Liver (tissue), 9 donors: Measurements from ENCODE around the gene MKNK1. TPM values are rescaled to one million over a fixed set of nuclear protein-coding genes. Genes with fewer than 3 reads are reported as not detected.

Experiments
- DNase-seq: peaks from one replicate; pipeline ENCODE4 v3.0.0-alpha.2; 2017; ENCODE audit warnings: low spot score
- H3K27ac ChIP-seq, 2 donors: one replicate each; pipeline ENCODE4 v1.7.0; 2013; ENCODE audit warnings: inconsistent platforms in 2 of 2, low read length in 2 of 2, control low read depth in 1 of 2, low read depth in 1 of 2, mild to moderate bottlenecking in 1 of 2
- H3K27me3 ChIP-seq, 4 donors: one replicate each; pipeline versions ENCODE4 v1.6.1 to v1.7.0; 2013; ENCODE audit warnings: low read length in 3 of 4, inconsistent platforms in 1 of 4, mild to moderate bottlenecking in 1 of 4, moderate library complexity in 1 of 4; ENCODE audit not compliant: control insufficient read depth in 4 of 4, insufficient read depth in 4 of 4
- H3K36me3 ChIP-seq, 4 donors: one replicate each; pipeline versions ENCODE4 v1.6.1 to v1.7.0; 2013; ENCODE audit warnings: low read length in 3 of 4, mild to moderate bottlenecking in 3 of 4, low read depth in 1 of 4, moderate library complexity in 1 of 4; ENCODE audit not compliant: control insufficient read depth in 4 of 4, insufficient read depth in 3 of 4
- H3K4me1 ChIP-seq, 4 donors: one replicate each; pipeline versions ENCODE4 v1.6.1 to v1.7.0; 2013; ENCODE audit warnings: low read length in 3 of 4, mild to moderate bottlenecking in 3 of 4, moderate library complexity in 1 of 4; ENCODE audit not compliant: control insufficient read depth in 4 of 4, insufficient read depth in 4 of 4
- H3K4me3 ChIP-seq, 3 donors: one replicate each; pipeline versions ENCODE4 v1.6.1 to v1.7.0; 2013; ENCODE audit warnings: low read length in 3 of 3, control low read depth in 1 of 3, low read depth in 1 of 3, mild to moderate bottlenecking in 1 of 3
- H3K9ac ChIP-seq, 2 donors: one replicate each; pipeline ENCODE4 v1.7.0; 2013; ENCODE audit warnings: low read length in 2 of 2, mild to moderate bottlenecking in 2 of 2, moderate library complexity in 2 of 2, control low read depth in 1 of 2, low read depth in 1 of 2
- H3K9me3 ChIP-seq, 4 donors: one replicate each; pipeline versions ENCODE4 v1.6.1 to v1.7.0; 2013; ENCODE audit warnings: low read length in 3 of 4; ENCODE audit not compliant: control insufficient read depth in 4 of 4
- FOXA1 ChIP-seq: IDR thresholded peaks from 2 replicates; pipeline ENCODE4 v1.6.1; 2016; ENCODE audit warnings: antibody characterized with exemption
- FOXA2 ChIP-seq: IDR thresholded peaks from 2 replicates; pipeline ENCODE4 v1.6.1; 2016; ENCODE audit warnings: antibody characterized with exemption
- GABPA ChIP-seq, 2 donors: IDR thresholded peaks in 1 of 2; conservative IDR thresholded peaks in 1 of 2; 2 replicates each; pipeline ENCODE4 v1.6.1; 2016; ENCODE audit warnings: antibody characterized with exemption in 2 of 2, mild to moderate bottlenecking in 1 of 2, moderate library complexity in 1 of 2
- HNF4A ChIP-seq, 2 donors: conservative IDR thresholded peaks; 2 replicates each; pipeline ENCODE4 v1.6.1; 2016; ENCODE audit warnings: antibody characterized with exemption in 2 of 2, mild to moderate bottlenecking in 2 of 2
- HNF4G ChIP-seq: IDR thresholded peaks from 2 replicates; pipeline ENCODE4 v1.6.1; 2016; ENCODE audit warnings: antibody characterized with exemption
- JUND ChIP-seq, 2 donors: IDR thresholded peaks; 2 replicates each; pipeline ENCODE4 v1.6.1; 2016; ENCODE audit warnings: antibody characterized with exemption in 2 of 2
- NR2F2 ChIP-seq: IDR thresholded peaks from 2 replicates; pipeline ENCODE4 v1.6.1; 2016; ENCODE audit warnings: antibody characterized with exemption
- RXRA ChIP-seq, 2 donors: IDR thresholded peaks; 2 replicates each; pipeline ENCODE4 v1.6.1; 2017 to 2018; ENCODE audit warnings: antibody characterized with exemption in 2 of 2, mild to moderate bottlenecking in 1 of 2
- TAF1 ChIP-seq: conservative IDR thresholded peaks from 2 replicates; pipeline ENCODE4 v1.6.1; 2016; ENCODE audit warnings: antibody characterized with exemption, mild to moderate bottlenecking
- YY1 ChIP-seq: IDR thresholded peaks from 2 replicates; pipeline ENCODE4 v1.6.1; 2016; ENCODE audit warnings: antibody characterized with exemption, mild to moderate bottlenecking
- WGBS: extraction: QIAGEN DNeasy Blood & Tissue Kit; methylation state at CpG from one replicate; pipeline ENCODE4 v1.1.7; 2013; 5-methylcytosine and 5-hydroxymethylcytosine counted together
- polyA plus RNA-seq, 2 donors: library from polyadenylated mRNA; stranded (reverse) in 1 of 2; unstranded in 1 of 2; fragments of 200-250 nt in 1 of 2; fragments of >200 nt in 1 of 2; fragmentation: Nextera tagmentation in 1 of 2; extraction: Ambion mirVana in 1 of 2; gene quantifications; one replicate each; pipeline versions ENCODE4 v1.2.1 to v1.2.3, GENCODE V29; 2013 to 2015
- total RNA-seq, 2 donors: library from RNA; depleted of rRNA; stranded (reverse); fragments of >200 nt; gene quantifications; one replicate each; pipeline ENCODE4 v1.2.3, GENCODE V29; 2014
- TF ChIP-seq, protein P1 (sequence below): IDR thresholded peaks from 2 replicates; pipeline ENCODE4 v1.6.1; 2016; ENCODE audit warnings: antibody characterized with exemption, mild to moderate bottlenecking
- TF ChIP-seq, protein P2 (sequence below): fragments of 150-350 bp; IDR thresholded peaks from 2 replicates; pipeline ENCODE4 v1.5.1; 2017; ENCODE audit warnings: improper control_type of control experiment, low read depth, low read length; ENCODE audit not compliant: missing input control
- TF ChIP-seq, protein P3 (sequence below): IDR thresholded peaks from 2 replicates; pipeline ENCODE4 v1.6.1; 2016; ENCODE audit warnings: antibody characterized with exemption
- TF ChIP-seq, protein P4 (sequence below): IDR thresholded peaks from 2 replicates; pipeline ENCODE4 v1.6.1; 2016; ENCODE audit warnings: antibody characterized with exemption
- donor health status: healthy.
- donor health status: healthy.
- donor health status: healthy.
- donor health status: healthy.
- donor health status: healthy.

Gene MKNK1
- total and polyA plus RNA-seq, 4 donors, result 10.2 to 30.8 (median 18.3) TPM

DNA sequence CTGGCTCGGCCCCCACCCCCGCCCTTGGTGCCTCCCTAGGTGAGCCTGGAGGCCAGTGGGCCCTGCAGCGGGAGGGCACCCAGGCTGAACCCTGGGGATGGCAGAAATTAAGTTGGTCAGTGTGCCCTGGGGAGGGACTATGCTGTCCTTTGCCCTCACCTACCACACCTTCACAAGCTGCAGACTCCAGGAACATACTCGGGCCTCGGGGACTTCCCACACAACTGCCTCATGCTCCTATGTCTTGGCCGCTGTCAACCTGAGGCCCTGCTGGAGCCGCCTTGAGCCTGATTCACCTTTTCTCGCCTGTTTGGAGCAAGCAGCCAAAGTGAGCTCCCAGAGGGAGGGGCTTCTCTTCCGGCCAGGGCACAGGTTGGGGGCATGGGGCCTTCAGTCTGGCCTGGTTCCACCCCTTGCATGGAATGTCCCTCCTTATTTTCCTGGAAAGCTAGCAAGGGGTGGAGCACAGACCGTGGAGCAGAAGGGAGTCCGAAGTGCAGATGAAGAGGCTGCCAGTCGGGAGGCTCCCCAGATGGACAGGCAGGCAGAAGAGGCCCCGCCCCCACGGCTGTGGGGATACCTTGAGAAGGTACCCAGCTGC, 77.3 kb downstream of the MKNK1 start:
- Histone ChIP-seq H3K9ac (no peak overlapping the region), H3K36me3 (no peaks in the 10 kb centered on the region), H3K9me3 (no peaks in the 10 kb centered on the region), H3K4me3 (no peak overlapping the region), H3K27me3 (no peaks in the 10 kb centered on the region), H3K27ac (no peak overlapping the region), H3K4me1 (peaks cover 0 to 25% (median 17%) of the 10 kb centered on the region in 4 donors)
- TF ChIP-seq, protein P1, sequence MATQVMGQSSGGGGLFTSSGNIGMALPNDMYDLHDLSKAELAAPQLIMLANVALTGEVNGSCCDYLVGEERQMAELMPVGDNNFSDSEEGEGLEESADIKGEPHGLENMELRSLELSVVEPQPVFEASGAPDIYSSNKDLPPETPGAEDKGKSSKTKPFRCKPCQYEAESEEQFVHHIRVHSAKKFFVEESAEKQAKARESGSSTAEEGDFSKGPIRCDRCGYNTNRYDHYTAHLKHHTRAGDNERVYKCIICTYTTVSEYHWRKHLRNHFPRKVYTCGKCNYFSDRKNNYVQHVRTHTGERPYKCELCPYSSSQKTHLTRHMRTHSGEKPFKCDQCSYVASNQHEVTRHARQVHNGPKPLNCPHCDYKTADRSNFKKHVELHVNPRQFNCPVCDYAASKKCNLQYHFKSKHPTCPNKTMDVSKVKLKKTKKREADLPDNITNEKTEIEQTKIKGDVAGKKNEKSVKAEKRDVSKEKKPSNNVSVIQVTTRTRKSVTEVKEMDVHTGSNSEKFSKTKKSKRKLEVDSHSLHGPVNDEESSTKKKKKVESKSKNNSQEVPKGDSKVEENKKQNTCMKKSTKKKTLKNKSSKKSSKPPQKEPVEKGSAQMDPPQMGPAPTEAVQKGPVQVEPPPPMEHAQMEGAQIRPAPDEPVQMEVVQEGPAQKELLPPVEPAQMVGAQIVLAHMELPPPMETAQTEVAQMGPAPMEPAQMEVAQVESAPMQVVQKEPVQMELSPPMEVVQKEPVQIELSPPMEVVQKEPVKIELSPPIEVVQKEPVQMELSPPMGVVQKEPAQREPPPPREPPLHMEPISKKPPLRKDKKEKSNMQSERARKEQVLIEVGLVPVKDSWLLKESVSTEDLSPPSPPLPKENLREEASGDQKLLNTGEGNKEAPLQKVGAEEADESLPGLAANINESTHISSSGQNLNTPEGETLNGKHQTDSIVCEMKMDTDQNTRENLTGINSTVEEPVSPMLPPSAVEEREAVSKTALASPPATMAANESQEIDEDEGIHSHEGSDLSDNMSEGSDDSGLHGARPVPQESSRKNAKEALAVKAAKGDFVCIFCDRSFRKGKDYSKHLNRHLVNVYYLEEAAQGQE, result no peak
- TF ChIP-seq FOXA1 (no peak), GABPA (IDR thresholded peaks at IDR 0.05 in 1 of 2, conservative IDR thresholded peaks at IDR 0.05 in 1 of 2) (no peak), TAF1 (no peak), NR2F2 (no peak)
- 61% methylated on average over 14 of the region's 14 CpGs for WGBS
- no peak for DNase-seq

DNA sequence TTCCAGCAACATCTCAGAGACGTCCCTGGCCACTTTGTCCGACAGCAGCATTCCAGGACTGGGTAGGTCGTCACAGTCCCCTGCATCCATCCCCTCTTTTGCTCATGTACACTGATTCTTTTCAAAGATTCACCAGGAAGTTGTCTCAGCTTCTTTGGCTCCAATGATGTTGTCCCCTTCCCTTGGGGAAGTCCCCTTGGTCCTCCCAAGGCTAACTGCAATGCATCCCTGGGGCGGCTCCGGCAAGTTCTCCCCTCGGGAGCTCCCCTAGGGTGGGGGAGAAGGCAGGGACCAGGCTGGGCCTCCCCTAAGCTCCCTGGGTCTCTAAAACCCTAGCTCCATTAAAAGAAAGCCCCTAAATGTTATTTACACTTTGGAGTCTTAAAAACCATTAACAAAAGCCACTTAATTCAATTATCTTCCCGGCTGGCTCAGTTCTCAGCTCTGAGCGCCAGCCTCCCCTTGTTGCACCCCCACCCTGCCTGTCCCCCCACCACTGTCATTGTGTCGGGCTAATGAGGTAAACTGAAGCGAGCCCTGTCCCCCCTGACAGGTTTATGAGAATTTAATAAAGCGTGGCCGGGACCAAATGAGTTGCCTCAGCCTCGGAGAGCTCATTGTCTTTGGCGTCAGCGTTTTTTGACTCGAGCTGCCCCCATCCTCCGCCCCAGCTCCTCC, 77.9 kb downstream of the MKNK1 start:
- Histone ChIP-seq H3K9me3 (no peaks in the 10 kb centered on the region), H3K4me1 (peaks cover 0 to 25% (median 17%) of the 10 kb centered on the region in 4 donors), H3K36me3 (no peaks in the 10 kb centered on the region), H3K27me3 (no peaks in the 10 kb centered on the region), H3K9ac (no peak overlapping the region), H3K27ac (no peak overlapping the region), H3K4me3 (no peak overlapping the region)
- no peak for DNase-seq
- TF ChIP-seq, protein P2, sequence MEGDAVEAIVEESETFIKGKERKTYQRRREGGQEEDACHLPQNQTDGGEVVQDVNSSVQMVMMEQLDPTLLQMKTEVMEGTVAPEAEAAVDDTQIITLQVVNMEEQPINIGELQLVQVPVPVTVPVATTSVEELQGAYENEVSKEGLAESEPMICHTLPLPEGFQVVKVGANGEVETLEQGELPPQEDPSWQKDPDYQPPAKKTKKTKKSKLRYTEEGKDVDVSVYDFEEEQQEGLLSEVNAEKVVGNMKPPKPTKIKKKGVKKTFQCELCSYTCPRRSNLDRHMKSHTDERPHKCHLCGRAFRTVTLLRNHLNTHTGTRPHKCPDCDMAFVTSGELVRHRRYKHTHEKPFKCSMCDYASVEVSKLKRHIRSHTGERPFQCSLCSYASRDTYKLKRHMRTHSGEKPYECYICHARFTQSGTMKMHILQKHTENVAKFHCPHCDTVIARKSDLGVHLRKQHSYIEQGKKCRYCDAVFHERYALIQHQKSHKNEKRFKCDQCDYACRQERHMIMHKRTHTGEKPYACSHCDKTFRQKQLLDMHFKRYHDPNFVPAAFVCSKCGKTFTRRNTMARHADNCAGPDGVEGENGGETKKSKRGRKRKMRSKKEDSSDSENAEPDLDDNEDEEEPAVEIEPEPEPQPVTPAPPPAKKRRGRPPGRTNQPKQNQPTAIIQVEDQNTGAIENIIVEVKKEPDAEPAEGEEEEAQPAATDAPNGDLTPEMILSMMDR, result no peak
- TF ChIP-seq RXRA (IDR thresholded peaks at IDR 0.05) (no peak), FOXA1 (no peak), YY1 (no peak), HNF4G (no peak), HNF4A (conservative IDR thresholded peaks at IDR 0.05) (no peak), GABPA (IDR thresholded peaks at IDR 0.05 in 1 of 2, conservative IDR thresholded peaks at IDR 0.05 in 1 of 2) (no peak), JUND (IDR thresholded peaks at IDR 0.05) (no peak), FOXA2 (no peak)
- TF ChIP-seq, protein P3, sequence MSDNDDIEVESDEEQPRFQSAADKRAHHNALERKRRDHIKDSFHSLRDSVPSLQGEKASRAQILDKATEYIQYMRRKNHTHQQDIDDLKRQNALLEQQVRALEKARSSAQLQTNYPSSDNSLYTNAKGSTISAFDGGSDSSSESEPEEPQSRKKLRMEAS, result no peak
- TF ChIP-seq, protein P1, result no peak
- TF ChIP-seq, protein P4, sequence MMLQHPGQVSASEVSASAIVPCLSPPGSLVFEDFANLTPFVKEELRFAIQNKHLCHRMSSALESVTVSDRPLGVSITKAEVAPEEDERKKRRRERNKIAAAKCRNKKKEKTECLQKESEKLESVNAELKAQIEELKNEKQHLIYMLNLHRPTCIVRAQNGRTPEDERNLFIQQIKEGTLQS, result no peak
- 67% methylated on average over 17 of the region's 17 CpGs for WGBS
